T-helper 2 cell (primary cell): Measurements from ENCODE around the gene CGB1.

Source experiments
- DNase-seq, 5 experiments: peaks; one replicate each; pipeline versions ENCODE4 v3.0.0 to v3.0.0-alpha.2; 2012 to 2022

Gene CGB1

GRCh38 chr19:49020931-49021895 is 15.5 kb downstream of the CGB1 start:
- peak in 1 of 5 experiments; percentile 12 for DNase-seq

GRCh38 chr19:49020342-49020741 is 16.4 kb downstream of the CGB1 start:
- no peak for DNase-seq

GRCh38 chr19:49019242-49019932 is 17.3 kb downstream of the CGB1 start:
- peak; percentile 41 to 58 (median 50) for DNase-seq

- DNase-seq = peak in 2 of 5 experiments; percentile 33 to 45
Observed at GRCh38 chr19:49018388-49019241, 18.1 kb downstream of the CGB1 start.

- peak; percentile 48 to 73 (median 59) for DNase-seq
Observed at GRCh38 chr19:49017666-49018351, 18.9 kb downstream of the CGB1 start.

GRCh38 chr19:49017041-49017665 is 19.5 kb downstream of the CGB1 start, which contains the start of gene LHB:
Gene LHB (minus strand): TSS chr19:49017091. CDS start chr19:49017081, 10 bp downstream.
- DNase-seq = no peak

GRCh38 chr19:49016067-49016839 is 20.4 kb downstream of the CGB1 start:
- no peak for DNase-seq

- DNase-seq = no peak
Observed at GRCh38 chr19:49014870-49015255, 21.8 kb downstream of the CGB1 start.

- DNase-seq = no peak
Observed at GRCh38 chr19:49014123-49014869, 22.4 kb downstream of the CGB1 start.

- no peak for DNase-seq
Observed at GRCh38 chr19:49011194-49011593, 25.5 kb downstream of the CGB1 start.

- DNase-seq = no peak
Observed at GRCh38 chr19:49010453-49010852, 26.2 kb downstream of the CGB1 start.

- no peak for DNase-seq
Observed at GRCh38 chr19:49009828-49010227, 26.9 kb downstream of the CGB1 start.

- no peak for DNase-seq
Observed at GRCh38 chr19:49006905-49007304, 29.8 kb downstream of the CGB1 start.

GRCh38 chr19:49004964-49005614 is 31.6 kb downstream of the CGB1 start:
- DNase-seq = no peak

GRCh38 chr19:49004133-49004532 is 32.6 kb downstream of the CGB1 start:
- no peak for DNase-seq

GRCh38 chr19:48999481-49000325 is 37.0 kb downstream of the CGB1 start:
- DNase-seq = peak; percentile 30 to 82 (median 55)

- peak in 2 of 5 experiments; percentile 35 to 56 for DNase-seq
Observed at GRCh38 chr19:48997972-48998371, 38.7 kb downstream of the CGB1 start.

- DNase-seq = no peak
Observed at GRCh38 chr19:48994035-48994386, 42.7 kb downstream of the CGB1 start.
